ENCODE data around the gene ENOX1.

DNA sequence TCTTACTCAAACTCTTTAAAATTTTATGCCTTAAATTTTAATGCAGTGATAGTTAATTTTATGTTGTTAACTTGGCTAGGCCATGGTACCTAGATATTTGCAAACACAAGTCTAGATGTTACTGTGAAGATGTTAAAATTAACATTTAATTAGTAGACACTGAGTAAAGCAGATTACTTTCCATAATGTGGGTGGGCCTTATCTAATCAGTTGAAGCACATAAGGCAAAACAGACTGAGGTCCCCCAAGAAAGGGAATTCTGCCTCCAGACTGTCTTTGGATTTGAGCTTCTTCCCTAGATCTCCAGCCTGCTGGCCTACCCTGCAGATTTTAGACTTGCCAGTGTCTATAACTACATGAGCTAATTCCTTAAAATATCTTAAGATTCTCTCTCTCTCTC is 294.0 kb downstream of the ENOX1 start:
- TF ChIP-seq OSR1 (CRISPR knock-in tag; IDR thresholded peaks at IDR 0.05) (no peak), ISL1 (CRISPR knock-in tag; IDR thresholded peaks at IDR 0.05) (no peak), CREB5 (CRISPR knock-in tag; IDR thresholded peaks at IDR 0.05; ENCODE audit: low read depth) (no peak), GLIS3 (CRISPR knock-in tag; IDR thresholded peaks at IDR 0.05) (no peak), TOX (CRISPR knock-in tag; IDR thresholded peaks at IDR 0.05; ENCODE audit: borderline replicate concordance) (no peak), ESRRG (CRISPR knock-in tag; IDR thresholded peaks at IDR 0.05) (no peak), ZNF8 (CRISPR knock-in tag; IDR thresholded peaks at IDR 0.05) (no peak)
- TF ChIP-seq, protein P1, sequence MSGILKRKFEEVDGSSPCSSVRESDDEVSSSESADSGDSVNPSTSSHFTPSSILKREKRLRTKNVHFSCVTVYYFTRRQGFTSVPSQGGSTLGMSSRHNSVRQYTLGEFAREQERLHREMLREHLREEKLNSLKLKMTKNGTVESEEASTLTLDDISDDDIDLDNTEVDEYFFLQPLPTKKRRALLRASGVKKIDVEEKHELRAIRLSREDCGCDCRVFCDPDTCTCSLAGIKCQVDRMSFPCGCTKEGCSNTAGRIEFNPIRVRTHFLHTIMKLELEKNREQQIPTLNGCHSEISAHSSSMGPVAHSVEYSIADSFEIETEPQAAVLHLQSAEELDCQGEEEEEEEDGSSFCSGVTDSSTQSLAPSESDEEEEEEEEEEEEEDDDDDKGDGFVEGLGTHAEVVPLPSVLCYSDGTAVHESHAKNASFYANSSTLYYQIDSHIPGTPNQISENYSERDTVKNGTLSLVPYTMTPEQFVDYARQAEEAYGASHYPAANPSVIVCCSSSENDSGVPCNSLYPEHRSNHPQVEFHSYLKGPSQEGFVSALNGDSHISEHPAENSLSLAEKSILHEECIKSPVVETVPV (CRISPR knock-in tag; IDR thresholded peaks at IDR 0.05), result no peak
